PC-3 (cell line): ENCODE data around the gene PPP1R27. TPM values are rescaled to one million over a fixed set of nuclear protein-coding genes. Genes with fewer than 3 reads are reported as not detected.

Source experiments
- ATAC-seq: fragments of 200-7000 bp; cut with Tn5 transposase; 2 replicates; pipeline ENCODE4 v1.9.1; 2020; ENCODE audit warnings: mild to moderate bottlenecking, moderate library complexity
- BruUV-seq: library from RNA; stranded (reverse); fragments of 400-500 nt; replicated peaks from 2 replicates; lab custom pipeline; 2021; lab: Mats Ljungman, UMichigan
- CTCF ChIA-PET: fragments of 300-600 bp; sonication (Branson Sonifier 250); formaldehyde crosslinking; loops from one replicate; lab custom pipeline; 2022; ENCODE audit warnings: antibody characterized with exemption; lab: Charles Lee
- POLR2A ChIA-PET: fragments of 300-600 bp; sonication (Branson Sonifier 250); formaldehyde crosslinking; loops from one replicate; lab custom pipeline; 2022; ENCODE audit warnings: antibody characterized with exemption; ENCODE audit not compliant: unreplicated experiment; lab: Charles Lee
- DNase-seq: peaks from one replicate; pipeline ENCODE4 v3.0.0-alpha.2; 2015
- H2AFZ ChIP-seq: fragments of 300-600 bp; sonication (generic); 2 replicates; pipeline ENCODE4 v1.6.0; 2016; ENCODE audit warnings: antibody characterized with exemption, low read length
- H3F3A ChIP-seq: fragments of 300-600 bp; sonication (generic); one replicate; pipeline ENCODE4 v1.6.0; 2017; ENCODE audit warnings: antibody characterized with exemption, low read length, control low read depth, mild to moderate bottlenecking; ENCODE audit not compliant: unreplicated experiment
- H3K27ac ChIP-seq: fragments of 300-600 bp; sonication (generic); 2 replicates; pipeline ENCODE4 v1.5.1; 2016; ENCODE audit warnings: mild to moderate bottlenecking, low read length
- H3K27me3 ChIP-seq: fragments of 300-600 bp; sonication (generic); 2 replicates; pipeline ENCODE4 v1.6.1; 2016; ENCODE audit warnings: low read length, mixed read lengths
- H3K36me3 ChIP-seq: fragments of 300-600 bp; sonication (generic); 2 replicates; pipeline ENCODE4 v1.6.1; 2016; ENCODE audit warnings: low read depth, mixed run types, low read length, mixed read lengths
- H3K4me1 ChIP-seq: fragments of 300-600 bp; sonication (generic); 2 replicates; pipeline ENCODE4 v1.5.1; 2016; ENCODE audit warnings: low read length; ENCODE audit not compliant: insufficient read depth
- H3K4me2 ChIP-seq: fragments of 300-600 bp; sonication (generic); 2 replicates; pipeline ENCODE4 v1.6.0; 2016; ENCODE audit warnings: low read length
- H3K4me3 ChIP-seq: fragments of 300-600 bp; sonication (generic); 2 replicates; pipeline ENCODE4 v1.5.1; 2016; ENCODE audit warnings: mild to moderate bottlenecking, low read length, mixed read lengths
- H3K79me2 ChIP-seq: fragments of 300-600 bp; sonication (generic); 2 replicates; pipeline ENCODE4 v1.6.1; 2017; ENCODE audit warnings: low read length, mixed read lengths
- H3K9ac ChIP-seq: fragments of 300-600 bp; sonication (generic); 2 replicates; pipeline ENCODE4 v1.6.0; 2016; ENCODE audit warnings: mild to moderate bottlenecking, low read length
- H3K9me2 ChIP-seq: fragments of 300-600 bp; sonication (generic); replicated peaks from 2 replicates; pipeline ENCODE4 v1.6.1; 2016; ENCODE audit warnings: mixed run types, low read length, mixed read lengths
- H3K9me3 ChIP-seq: fragments of 300-600 bp; sonication (generic); 2 replicates; pipeline ENCODE4 v1.6.1; 2016; ENCODE audit warnings: low read length, mixed read lengths
- H4K20me1 ChIP-seq: fragments of 300-600 bp; sonication (generic); 2 replicates; pipeline ENCODE4 v1.6.1; 2016; ENCODE audit warnings: low read length, mixed read lengths
- EZH2 ChIP-seq: fragments of 300-600 bp; sonication (generic); IDR thresholded peaks from one replicate; pipeline ENCODE4 v1.6.1; 2017; ENCODE audit warnings: antibody characterized with exemption, mild to moderate bottlenecking, low read length; ENCODE audit not compliant: unreplicated experiment
- EZH2phosphoT487 ChIP-seq: fragments of 300-600 bp; sonication (generic); IDR thresholded peaks from 2 replicates; pipeline ENCODE4 v1.6.1; 2018; ENCODE audit warnings: mild to moderate bottlenecking, antibody characterized with exemption, low read length, borderline replicate concordance
- intact Hi-C: fragments of 100-400 bp; cut with micrococcal nuclease; formaldehyde crosslinking; loops from 2 replicates; pipeline ENCODE4 v1.9.0; 2023
- total RNA-seq: library from RNA; depleted of rRNA; stranded (reverse); fragments of >200 nt; gene quantifications from 2 replicates; pipeline ENCODE4 v1.2.3, GENCODE V29; 2014
- TF ChIP-seq, protein P1 (sequence below): fragments of 300-600 bp; sonication (generic); conservative IDR thresholded peaks from 2 replicates; pipeline ENCODE4 v1.5.1; 2017; ENCODE audit warnings: antibody characterized with exemption, low read depth, mild to moderate bottlenecking, low read length

Gene PPP1R27
- total RNA-seq, 1 experiment from 2014 or later: not detected

GRCh38 chr17:81859906-81860755 lies 25.3 kb upstream of the PPP1R27 start, which contains the start of gene P4HB:
TSS of gene P4HB (minus strand) at chr17:81860535. CDS start at chr17:81860471, 64 bp downstream.
- peak within 1 kb of the TSS; percentile 73 for H3K27ac ChIP-seq
- ATAC-seq (peak; percentile 83), DNase-seq (no peak)
- H3K27me3 ChIP-seq: no peaks in the 10 kb centered on the region
- peak within 1 kb of the TSS; percentile 93 for H3K4me3 ChIP-seq
- CTCF ChIA-PET: interaction anchor here (0.7 kb wide), 1 partner anchor 198 kb away, joined by 3 read pairs; no protein-coding TSS in a partner anchor
- H3F3A ChIP-seq: no peaks in the 10 kb centered on the region
- peaks cover 18% of the 10 kb centered on the region for H3K36me3 ChIP-seq
- no TSS peak for BruUV-seq
- H3K4me1 ChIP-seq: peaks cover 36% of the 10 kb centered on the region
- TF ChIP-seq EZH2: no peak
- no peaks in the 10 kb centered on the region for H3K9me3 ChIP-seq
- peak within 1 kb of the TSS; percentile 95 for H3K4me2 ChIP-seq
- peaks cover 35% of the 10 kb centered on the region for H4K20me1 ChIP-seq
- H2AFZ ChIP-seq: peak within 1 kb of the TSS; percentile 29
- intact Hi-C loops: loop anchor here (1.0 kb wide), 1 partner anchor 127 kb away; no protein-coding TSS in a partner anchor
- H3K9me2 ChIP-seq: no peaks in the 10 kb centered on the region
- POLR2A ChIA-PET: interaction anchor here (0.6 kb wide), 1 partner anchor 28 kb away, joined by 4 read pairs; no protein-coding TSS in a partner anchor
- H3K79me2 ChIP-seq: peaks cover 89% of the 10 kb centered on the region
- peak within 1 kb of the TSS; percentile 98 for H3K9ac ChIP-seq

- intact Hi-C loops: no loop called here
- no peaks in the 10 kb centered on the region for H3K9me3 ChIP-seq
- H3K9me2 ChIP-seq: no peaks in the 10 kb centered on the region
- peaks cover 91% of the 10 kb centered on the region for H3K79me2 ChIP-seq
- ATAC-seq (no peak), DNase-seq (peak; percentile 24)
- ChIA-PET CTCF (interaction anchor here (0.5 kb wide), 1 partner anchor 39 kb away, joined by 3 read pairs; no protein-coding TSS in a partner anchor), POLR2A (interaction anchor here (0.7 kb wide), 1 partner anchor 843 kb away, joined by 3 read pairs; no protein-coding TSS in a partner anchor)
- H4K20me1 ChIP-seq: peaks cover 37% of the 10 kb centered on the region
- H3K9ac ChIP-seq: peak overlapping the region; percentile 98
- BruUV-seq: TSS peak; percentile 59
- H3K4me1 ChIP-seq: peaks cover 36% of the 10 kb centered on the region
- TF ChIP-seq EZH2phosphoT487 (no peak), EZH2 (no peak)
- TF ChIP-seq, protein P1, sequence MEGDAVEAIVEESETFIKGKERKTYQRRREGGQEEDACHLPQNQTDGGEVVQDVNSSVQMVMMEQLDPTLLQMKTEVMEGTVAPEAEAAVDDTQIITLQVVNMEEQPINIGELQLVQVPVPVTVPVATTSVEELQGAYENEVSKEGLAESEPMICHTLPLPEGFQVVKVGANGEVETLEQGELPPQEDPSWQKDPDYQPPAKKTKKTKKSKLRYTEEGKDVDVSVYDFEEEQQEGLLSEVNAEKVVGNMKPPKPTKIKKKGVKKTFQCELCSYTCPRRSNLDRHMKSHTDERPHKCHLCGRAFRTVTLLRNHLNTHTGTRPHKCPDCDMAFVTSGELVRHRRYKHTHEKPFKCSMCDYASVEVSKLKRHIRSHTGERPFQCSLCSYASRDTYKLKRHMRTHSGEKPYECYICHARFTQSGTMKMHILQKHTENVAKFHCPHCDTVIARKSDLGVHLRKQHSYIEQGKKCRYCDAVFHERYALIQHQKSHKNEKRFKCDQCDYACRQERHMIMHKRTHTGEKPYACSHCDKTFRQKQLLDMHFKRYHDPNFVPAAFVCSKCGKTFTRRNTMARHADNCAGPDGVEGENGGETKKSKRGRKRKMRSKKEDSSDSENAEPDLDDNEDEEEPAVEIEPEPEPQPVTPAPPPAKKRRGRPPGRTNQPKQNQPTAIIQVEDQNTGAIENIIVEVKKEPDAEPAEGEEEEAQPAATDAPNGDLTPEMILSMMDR: no peak
- peaks cover 27% of the 10 kb centered on the region for H3K36me3 ChIP-seq
- peak overlapping the region; percentile 78 for H3K4me3 ChIP-seq
- no peaks in the 10 kb centered on the region for H3F3A ChIP-seq
- H2AFZ ChIP-seq: no peak overlapping the region
- H3K4me2 ChIP-seq: peak overlapping the region; percentile 95
- H3K27ac ChIP-seq: peak overlapping the region; percentile 49; the same call in 1 of the 2 replicates
- no peaks in the 10 kb centered on the region for H3K27me3 ChIP-seq
Measured at GRCh38 chr17:81858967-81859905, 24.4 kb upstream of the PPP1R27 start.
